ENCODE measurements around the gene SLC3A2. TPM values are rescaled to one million over a fixed set of nuclear protein-coding genes. Genes with fewer than 3 reads are reported as not detected.

The SLC3A2 gene
- total RNA-seq, 2 experiments from 2014 or later, result 309 to 314 TPM

DNA sequence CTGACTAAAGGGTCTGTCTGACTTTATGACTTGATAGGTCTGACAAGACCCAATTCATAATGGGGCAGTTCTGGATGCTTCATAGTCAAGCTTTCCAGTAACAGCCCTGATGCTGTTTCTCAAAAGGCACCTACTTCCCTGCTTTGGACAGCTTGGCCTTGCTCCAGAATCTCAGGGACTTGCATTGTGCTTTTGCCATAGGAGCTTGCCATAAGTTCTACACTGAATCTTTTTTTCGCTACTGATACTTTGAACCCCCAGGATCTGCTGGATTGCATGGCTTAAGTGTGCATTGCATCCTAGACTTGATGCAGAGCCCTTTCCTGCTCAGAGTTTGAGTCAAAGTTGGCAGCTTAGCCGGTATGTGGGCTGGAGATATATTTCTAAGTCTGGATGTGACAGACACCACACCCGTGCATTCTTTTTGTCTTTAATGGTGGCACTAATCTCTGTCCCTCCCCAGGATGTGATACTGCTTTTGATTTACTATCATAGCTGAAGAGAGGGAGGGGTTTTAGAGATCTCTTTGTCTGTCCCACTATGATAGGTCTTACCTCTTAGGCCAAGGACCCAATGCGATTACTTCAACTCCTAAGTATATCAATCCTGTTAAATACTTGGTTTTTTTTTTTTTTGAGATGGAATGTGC lies 16.9 kb upstream of the SLC3A2 start:
- ChIA-PET POLR2A (interaction anchor here (0.6 to 3.2 kb wide), 6 partner anchors 8 to 118 kb away, joined by 3 to 17 read pairs (median 4); partner anchors contain the start of genes STX5 and TEX54), CTCF (interaction anchor here (0.8 to 6.3 kb wide), 13 partner anchors 10 to 436 kb away, joined by 3 to 71 read pairs (median 4); partner anchors contain the start of genes NXF1, SLC3A2, TMEM179B and WDR74)
- H3K9me3 Mint-ChIP-seq, result no peaks in the 10 kb centered on the region
- H3K36me3 Mint-ChIP-seq, result peaks cover 1% of the 10 kb centered on the region
- no peak overlapping the region for H3K27ac Mint-ChIP-seq
- no peaks in the 10 kb centered on the region for H3K27me3 Mint-ChIP-seq
- intact Hi-C loops (cut with micrococcal nuclease), result loop anchor here (2.0 to 10.0 kb wide), 3 partner anchors 17 to 469 kb away; partner anchors contain the start of gene SLC3A2
- no peak overlapping the region for H3K4me3 Mint-ChIP-seq
- H3K4me1 Mint-ChIP-seq (ENCODE audit: low read depth), result peaks cover 25% of the 10 kb centered on the region
- no peak for DNase-seq

DNA sequence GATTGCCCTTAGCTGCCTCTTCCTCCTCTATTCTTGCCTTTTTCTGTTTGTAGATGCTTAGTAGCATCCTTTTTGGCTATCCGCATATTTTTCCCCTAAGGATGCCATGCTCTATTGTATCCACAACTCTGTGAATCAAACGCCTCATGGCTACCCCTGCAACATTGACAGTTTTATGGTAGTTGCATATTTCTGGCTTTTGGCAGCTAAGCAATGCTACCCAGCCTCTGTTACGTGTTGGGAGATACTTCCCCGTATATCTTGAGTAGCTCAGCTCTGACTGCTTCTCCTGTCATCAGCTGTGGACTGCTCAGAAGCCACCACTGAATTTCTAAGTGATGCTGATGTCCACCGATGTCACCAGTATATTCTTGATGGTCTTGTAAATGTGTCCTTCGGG lies 15.1 kb upstream of the SLC3A2 start:
- H3K4me3 Mint-ChIP-seq, result no peak overlapping the region
- H3K9me3 Mint-ChIP-seq, result no peaks in the 10 kb centered on the region
- no peak overlapping the region for H3K27ac Mint-ChIP-seq
- no peaks in the 10 kb centered on the region for H3K27me3 Mint-ChIP-seq
- POLR2A ChIA-PET, result interaction anchor here (0.6 to 3.2 kb wide), 4 partner anchors 10 to 197 kb away, joined by 3 to 17 read pairs (median 4); partner anchors contain the start of gene TAF6L
- peaks cover 14% of the 10 kb centered on the region for H3K4me1 Mint-ChIP-seq (ENCODE audit: low read depth)
- CTCF ChIA-PET, result interaction anchor here (0.7 to 6.3 kb wide), 2 partner anchors 79 to 129 kb away, joined by 4 to 71 read pairs; partner anchors contain the start of gene TMEM179B
- DNase-seq, result no peak
- intact Hi-C loops (cut with micrococcal nuclease), result loop anchor here (10.0 kb wide), 1 partner anchor 471 kb away; no protein-coding TSS in a partner anchor
- H3K36me3 Mint-ChIP-seq, result no peaks in the 10 kb centered on the region

DNA sequence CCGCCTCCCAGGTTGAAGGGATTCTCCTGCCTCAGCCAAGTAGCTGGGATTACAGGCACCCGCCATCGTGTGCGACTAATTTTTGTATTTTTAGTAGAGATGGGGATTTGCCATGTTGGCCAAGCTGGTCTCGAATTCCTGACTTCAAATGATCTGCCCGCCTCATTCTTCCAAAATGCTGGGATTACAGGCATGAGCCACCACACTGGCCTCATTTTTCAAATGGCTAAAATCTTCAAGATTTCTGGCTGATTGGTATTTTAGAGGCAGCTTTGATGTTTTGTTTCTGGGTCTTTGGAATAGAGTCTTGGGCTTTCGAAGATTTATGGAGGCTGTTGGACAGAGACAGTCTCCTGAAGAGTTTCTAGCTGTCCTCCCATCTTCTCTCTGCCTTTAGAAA lies 5.8 kb upstream of the SLC3A2 start:
- intact Hi-C loops (cut with micrococcal nuclease), result no loop called here
- POLR2A ChIA-PET, result interaction anchor here (1.4 to 2.4 kb wide), 2 partner anchors 11 to 34 kb away, joined by 3 to 8 read pairs; no protein-coding TSS in a partner anchor

DNA sequence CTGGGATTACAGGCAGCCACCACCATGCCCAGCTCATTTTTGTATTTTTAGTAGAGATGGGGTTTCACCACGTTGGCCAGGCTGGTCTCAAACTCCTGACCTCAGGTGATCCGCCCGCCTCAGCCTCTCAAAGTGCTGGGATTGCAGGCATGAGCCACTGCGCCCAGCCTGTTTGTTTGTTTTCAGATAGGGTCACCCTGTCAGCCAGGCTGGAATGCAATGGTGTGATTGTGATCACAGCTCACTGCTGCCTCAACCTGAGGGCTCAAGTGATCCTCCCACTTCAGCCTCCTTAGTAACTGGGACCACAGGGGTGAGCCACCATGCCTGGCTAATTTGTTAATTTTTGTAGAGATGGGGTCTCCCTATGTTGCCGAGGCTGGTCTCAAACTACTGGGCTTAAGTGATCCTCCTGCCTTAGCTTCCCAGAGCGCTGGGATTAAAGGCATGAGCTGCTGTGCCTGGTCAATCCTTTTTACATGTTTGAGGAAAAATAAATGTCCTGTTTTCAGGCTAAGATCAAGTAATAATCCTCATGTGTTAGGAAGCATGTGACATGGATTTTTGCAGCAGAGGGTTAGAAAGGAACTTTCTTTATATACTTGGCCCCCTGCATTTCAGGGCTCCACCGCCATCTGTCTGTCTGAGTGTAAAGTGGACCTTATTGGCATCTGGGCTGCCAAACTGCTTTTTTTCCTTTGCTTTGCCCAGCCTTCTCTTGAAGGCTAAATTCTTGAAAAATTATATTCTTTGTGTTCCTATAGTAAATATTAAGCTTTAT lies 4.8 kb upstream of the SLC3A2 start:
- peaks cover 14% of the 10 kb centered on the region for H3K4me1 Mint-ChIP-seq (ENCODE audit: low read depth)
- no peak overlapping the region for H3K4me3 Mint-ChIP-seq
- DNase-seq, result no peak
- POLR2A ChIA-PET, result interaction anchor here (2.4 kb wide), 1 partner anchor 35 kb away, joined by 8 read pairs; no protein-coding TSS in a partner anchor
- CTCF ChIA-PET, result interaction anchor here (1.8 kb wide), 1 partner anchor 30 kb away, joined by 5 read pairs; no protein-coding TSS in a partner anchor
- no peak overlapping the region for H3K27ac Mint-ChIP-seq
- H3K36me3 Mint-ChIP-seq, result peaks cover 22% of the 10 kb centered on the region
- no peaks in the 10 kb centered on the region for H3K9me3 Mint-ChIP-seq
- intact Hi-C loops (cut with micrococcal nuclease), result no loop called here
- H3K27me3 Mint-ChIP-seq, result no peaks in the 10 kb centered on the region

More for the DNA sequence above, 5.8 kb upstream of the SLC3A2 start:
- H3K36me3 Mint-ChIP-seq, result peaks cover 16% of the 10 kb centered on the region
- H3K4me3 Mint-ChIP-seq, result no peak overlapping the region
- DNase-seq, result no peak
- CTCF ChIA-PET, result interaction anchor here (0.6 to 3.4 kb wide), 4 partner anchors 12 to 1409 kb away, joined by 4 to 13 read pairs (median 4); partner anchors contain the start of genes BAD and NXF1
- no peak overlapping the region for H3K27ac Mint-ChIP-seq
- H3K4me1 Mint-ChIP-seq (ENCODE audit: low read depth), result peaks cover 7% of the 10 kb centered on the region
- H3K27me3 Mint-ChIP-seq, result no peaks in the 10 kb centered on the region
- H3K9me3 Mint-ChIP-seq, result no peaks in the 10 kb centered on the region

DNA sequence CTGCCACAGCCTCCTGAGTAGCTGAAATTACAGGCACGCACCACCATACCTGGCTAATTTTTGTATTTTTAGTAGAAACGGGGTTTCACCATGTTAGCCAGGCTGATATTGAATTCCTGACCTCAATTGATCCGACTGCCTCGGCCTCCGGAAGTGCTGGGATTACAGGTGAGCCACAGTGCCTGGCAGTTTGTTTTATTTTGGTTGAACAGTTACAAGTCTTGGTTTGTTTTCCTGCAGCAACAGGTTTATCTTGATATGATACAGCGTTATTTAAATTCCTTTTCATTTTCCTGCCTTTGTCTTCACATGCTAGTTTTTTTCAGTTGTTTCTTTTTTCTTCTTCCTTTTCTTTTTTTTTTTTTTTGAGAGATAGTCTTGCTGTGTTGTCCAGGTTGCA lies 4.0 kb upstream of the SLC3A2 start:
- Mint-ChIP-seq H3K36me3 (peaks cover 29% of the 10 kb centered on the region), H3K9me3 (no peaks in the 10 kb centered on the region), H3K27ac (no peak overlapping the region), H3K27me3 (no peaks in the 10 kb centered on the region), H3K4me3 (no peak overlapping the region), H3K4me1 (ENCODE audit: low read depth) (peaks cover 14% of the 10 kb centered on the region)
- ChIA-PET CTCF (interaction anchor here (1.5 to 1.8 kb wide), 2 partner anchors 29 to 90 kb away, joined by 4 to 5 read pairs; no protein-coding TSS in a partner anchor), POLR2A (interaction anchor here (0.5 kb wide), 1 partner anchor 196 kb away, joined by 3 read pairs; no protein-coding TSS in a partner anchor)
- intact Hi-C loops (cut with micrococcal nuclease), result no loop called here
- no peak for DNase-seq

DNA sequence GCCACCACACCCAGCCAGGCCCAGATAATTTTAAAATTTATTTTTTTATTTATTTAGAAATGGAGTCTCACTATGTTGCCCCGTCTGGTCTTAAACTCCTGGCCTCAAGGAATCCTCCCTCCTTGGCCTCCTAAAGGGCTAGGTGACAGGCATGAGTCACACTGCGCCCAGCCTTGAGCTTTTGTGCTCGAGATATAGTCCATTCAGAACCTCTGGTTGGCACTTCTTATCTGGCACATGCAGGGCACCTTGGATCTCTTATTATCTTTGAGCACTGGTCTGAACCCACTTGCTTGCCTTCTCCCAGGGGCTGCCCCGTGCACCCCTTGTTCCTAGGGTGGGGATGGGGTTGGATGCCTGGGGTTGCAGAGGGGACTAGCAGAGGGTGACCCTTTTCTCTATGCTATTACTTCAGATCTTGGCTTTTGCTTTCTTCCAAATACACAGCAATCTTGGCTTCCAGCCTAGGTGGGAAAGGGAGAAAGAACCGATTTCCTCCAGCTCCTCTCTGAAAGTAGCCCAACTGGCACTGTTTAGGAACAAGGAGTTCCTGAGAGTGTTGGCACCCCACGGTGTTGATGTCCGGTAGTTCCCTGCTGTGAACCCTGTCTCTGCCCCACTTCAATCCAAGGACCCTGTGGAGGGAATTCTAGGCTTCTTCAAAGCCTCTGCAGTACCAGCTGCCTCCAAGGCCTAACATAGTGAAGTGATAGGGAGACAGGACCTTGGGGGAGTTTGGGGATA lies 1.3 kb upstream of the SLC3A2 start:
- peaks cover 35% of the 10 kb centered on the region for H3K4me1 Mint-ChIP-seq (ENCODE audit: low read depth)
- POLR2A ChIA-PET, result interaction anchor here (0.9 to 9.1 kb wide), 4 partner anchors 26 to 328 kb away, joined by 3 to 234 read pairs (median 44); partner anchors contain the start of gene WDR74
- CTCF ChIA-PET, result interaction anchor here (0.9 to 3.8 kb wide), 5 partner anchors 15 to 455 kb away, joined by 3 to 31 read pairs (median 4); no protein-coding TSS in a partner anchor
- H3K9me3 Mint-ChIP-seq, result no peaks in the 10 kb centered on the region
- peaks cover 52% of the 10 kb centered on the region for H3K36me3 Mint-ChIP-seq
- peak overlapping the region; percentile 99 for H3K4me3 Mint-ChIP-seq
- H3K27me3 Mint-ChIP-seq, result no peaks in the 10 kb centered on the region
- H3K27ac Mint-ChIP-seq, result peak overlapping the region; percentile 100
- intact Hi-C loops (cut with micrococcal nuclease), result no loop called here
- no peak for DNase-seq

DNA sequence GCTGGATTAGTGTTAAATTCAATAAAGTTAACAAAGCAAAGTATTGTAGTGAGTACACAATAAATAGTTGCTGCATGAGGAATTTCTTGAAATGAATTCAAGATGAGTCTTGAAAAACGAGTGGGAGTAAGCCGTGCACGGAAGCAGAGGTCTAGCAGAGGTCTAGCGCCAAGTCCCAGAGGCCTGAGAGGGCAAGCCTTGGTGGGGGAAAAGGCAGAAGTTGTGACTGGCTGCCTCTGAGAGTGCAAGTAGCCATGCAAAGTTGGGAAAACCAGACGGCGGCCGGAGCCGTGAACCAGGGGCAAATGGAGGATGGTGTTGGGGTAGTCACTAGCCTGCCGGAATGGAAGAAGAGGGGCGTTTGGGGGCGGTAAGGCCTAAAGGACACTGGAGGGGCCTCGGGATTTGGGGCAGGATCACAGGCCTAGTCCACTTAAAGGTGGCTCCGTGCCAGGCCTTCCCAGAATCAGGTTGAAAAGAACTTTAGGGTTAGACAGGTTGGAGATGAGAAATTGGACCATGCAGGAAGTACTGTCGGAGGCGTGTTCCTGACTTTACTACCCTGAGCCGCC lies 379 bp upstream of the SLC3A2 start:
- H3K4me1 Mint-ChIP-seq (ENCODE audit: low read depth), result peaks cover 41% of the 10 kb centered on the region
- peak; percentile 74 for DNase-seq
- POLR2A ChIA-PET, result interaction anchor here (0.9 to 9.1 kb wide), 15 partner anchors 23 to 328 kb away, joined by 3 to 234 read pairs (median 5); partner anchors contain the start of genes HNRNPUL2, LBHD1, MTA2 and NXF1
- peaks cover 60% of the 10 kb centered on the region for H3K36me3 Mint-ChIP-seq
- H3K9me3 Mint-ChIP-seq, result no peaks in the 10 kb centered on the region
- intact Hi-C loops (cut with micrococcal nuclease), result loop anchor here (1.0 to 2.0 kb wide), 3 partner anchors 18 to 258 kb away; no protein-coding TSS in a partner anchor
- peak overlapping the region; percentile 99 for H3K4me3 Mint-ChIP-seq
- H3K27me3 Mint-ChIP-seq, result no peaks in the 10 kb centered on the region
- peak overlapping the region; percentile 100 for H3K27ac Mint-ChIP-seq
- CTCF ChIA-PET, result interaction anchor here (0.8 to 3.8 kb wide), 12 partner anchors 16 to 456 kb away, joined by 3 to 31 read pairs (median 4); partner anchors contain the start of genes STX5 and TEX54

DNA sequence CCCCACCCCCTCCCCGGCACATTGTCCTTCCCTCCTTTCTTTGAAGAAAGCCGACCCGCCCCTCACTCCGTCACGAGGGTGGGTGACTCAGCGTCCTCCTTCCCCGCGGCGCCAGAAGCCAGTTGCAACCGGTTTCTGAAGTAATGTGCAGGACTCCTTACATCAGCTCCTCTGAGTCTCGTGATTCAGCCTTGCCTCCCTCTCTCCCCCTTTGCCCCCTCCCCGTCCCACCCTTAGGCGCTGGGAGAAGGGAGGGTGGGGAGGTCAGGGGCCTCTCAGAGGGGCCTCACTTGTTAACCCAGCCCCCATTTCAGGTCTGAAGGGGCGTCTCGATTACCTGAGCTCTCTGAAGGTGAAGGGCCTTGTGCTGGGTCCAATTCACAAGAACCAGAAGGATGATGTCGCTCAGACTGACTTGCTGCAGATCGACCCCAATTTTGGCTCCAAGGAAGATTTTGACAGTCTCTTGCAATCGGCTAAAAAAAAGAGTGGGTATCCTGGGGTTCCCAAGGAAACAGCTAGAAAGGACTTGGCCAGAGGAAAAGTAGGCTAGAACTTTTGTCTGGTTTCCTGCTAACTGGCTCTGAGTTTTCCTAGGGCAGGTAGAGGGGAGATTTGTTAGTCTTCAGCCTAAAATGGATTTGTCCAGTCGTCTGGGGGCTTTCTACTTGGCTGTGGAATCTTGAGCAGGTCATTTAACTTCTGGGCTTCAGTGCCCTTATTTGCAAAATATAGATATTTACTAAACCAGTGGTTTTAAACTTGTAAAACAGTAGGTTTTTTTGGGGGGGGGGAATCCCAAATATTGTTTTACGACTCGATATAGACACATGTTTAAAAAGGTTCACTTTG lies 1.1 kb downstream of the SLC3A2 start:
- peak; percentile 98 for DNase-seq
- POLR2A ChIA-PET, result interaction anchor here (0.7 to 9.1 kb wide), 21 partner anchors 11 to 1365 kb away, joined by 3 to 234 read pairs (median 5); partner anchors contain the start of genes C11orf98, CSKMT, HNRNPUL2 and LBHD1
- Mint-ChIP-seq H3K9me3 (no peaks in the 10 kb centered on the region), H3K27me3 (no peaks in the 10 kb centered on the region), H3K27ac (peak overlapping the region; percentile 100), H3K4me3 (peak overlapping the region; percentile 99), H3K4me1 (ENCODE audit: low read depth) (peaks cover 47% of the 10 kb centered on the region), H3K36me3 (peaks cover 69% of the 10 kb centered on the region)
- CTCF ChIA-PET, result interaction anchor here (0.5 to 4.1 kb wide), 19 partner anchors 14 to 1490 kb away, joined by 3 to 31 read pairs (median 4); partner anchors contain the start of gene ZBTB3
- intact Hi-C loops (cut with micrococcal nuclease), result loop anchor here (1.0 to 2.0 kb wide), 8 partner anchors 19 to 259 kb away; partner anchors contain the start of genes HNRNPUL2, NXF1 and TMEM179B

DNA sequence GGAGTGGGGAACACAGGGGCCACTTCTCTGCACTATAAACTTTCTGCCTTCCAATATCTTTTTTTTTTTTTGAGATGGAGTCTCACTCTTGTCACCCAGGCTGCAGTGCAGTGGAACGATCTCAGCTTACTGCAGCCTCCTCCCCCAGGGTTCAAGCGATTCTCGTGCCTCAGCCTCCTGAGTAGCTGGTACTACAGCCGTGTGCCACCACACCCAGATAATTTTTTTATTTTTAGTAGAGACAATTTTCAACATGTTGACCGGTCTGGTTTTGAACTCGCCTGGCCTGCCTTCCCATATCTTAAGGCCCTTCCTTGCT lies 1.7 kb downstream of the SLC3A2 start:
- H3K27ac Mint-ChIP-seq, result peak overlapping the region; percentile 100
- intact Hi-C loops (cut with micrococcal nuclease), result no loop called here
- peaks cover 50% of the 10 kb centered on the region for H3K4me1 Mint-ChIP-seq (ENCODE audit: low read depth)
- H3K4me3 Mint-ChIP-seq, result peak overlapping the region; percentile 99
- H3K36me3 Mint-ChIP-seq, result peaks cover 69% of the 10 kb centered on the region
- ChIA-PET CTCF (interaction anchor here (1.1 to 4.1 kb wide), 5 partner anchors 13 to 96 kb away, joined by 3 to 31 read pairs (median 6); no protein-coding TSS in a partner anchor), POLR2A (interaction anchor here (0.7 to 9.1 kb wide), 7 partner anchors 29 to 1364 kb away, joined by 3 to 234 read pairs (median 15); partner anchors contain the start of genes PPP1R14B, STX5, TEX54 and TMEM179B)
- DNase-seq, result peak; percentile 23
- no peaks in the 10 kb centered on the region for H3K9me3 Mint-ChIP-seq
- H3K27me3 Mint-ChIP-seq, result no peaks in the 10 kb centered on the region

All from activated CD4-positive, alpha-beta memory T cell treated with anti-CD3 and anti-CD28 coated beads for 36 hours (primary cell).